Endometrial microvascular endothelial cells (primary cell): Measurements from ENCODE around the gene NFKBIA. TPM values are rescaled to one million over a fixed set of nuclear protein-coding genes. Genes with fewer than 3 reads are reported as not detected.
"Not testable (repeated sequence)": the region's sequence is repeated elsewhere in the genome, so short reads cannot be mapped to it uniquely, and the experiment has no call there.

Experiments
- in situ Hi-C: cut with HindIII; loops from 2 replicates; pipeline ENCODE4 v1.10.0; 2017; ENCODE audit warnings: low sequenced_read_pairs, low pct_unique_long_range_greater_than_20kb; ENCODE audit errors: inconsistent ontology term
- total RNA-seq: library from RNA; depleted of rRNA; stranded (reverse); fragments of >200 nt; gene quantifications from one replicate; pipeline ENCODE4 v1.2.3, GENCODE V29; 2015; ENCODE audit errors: inconsistent ontology term

Gene NFKBIA
- total RNA-seq, 1 donor from 2014 or later: 103 TPM

DNA sequence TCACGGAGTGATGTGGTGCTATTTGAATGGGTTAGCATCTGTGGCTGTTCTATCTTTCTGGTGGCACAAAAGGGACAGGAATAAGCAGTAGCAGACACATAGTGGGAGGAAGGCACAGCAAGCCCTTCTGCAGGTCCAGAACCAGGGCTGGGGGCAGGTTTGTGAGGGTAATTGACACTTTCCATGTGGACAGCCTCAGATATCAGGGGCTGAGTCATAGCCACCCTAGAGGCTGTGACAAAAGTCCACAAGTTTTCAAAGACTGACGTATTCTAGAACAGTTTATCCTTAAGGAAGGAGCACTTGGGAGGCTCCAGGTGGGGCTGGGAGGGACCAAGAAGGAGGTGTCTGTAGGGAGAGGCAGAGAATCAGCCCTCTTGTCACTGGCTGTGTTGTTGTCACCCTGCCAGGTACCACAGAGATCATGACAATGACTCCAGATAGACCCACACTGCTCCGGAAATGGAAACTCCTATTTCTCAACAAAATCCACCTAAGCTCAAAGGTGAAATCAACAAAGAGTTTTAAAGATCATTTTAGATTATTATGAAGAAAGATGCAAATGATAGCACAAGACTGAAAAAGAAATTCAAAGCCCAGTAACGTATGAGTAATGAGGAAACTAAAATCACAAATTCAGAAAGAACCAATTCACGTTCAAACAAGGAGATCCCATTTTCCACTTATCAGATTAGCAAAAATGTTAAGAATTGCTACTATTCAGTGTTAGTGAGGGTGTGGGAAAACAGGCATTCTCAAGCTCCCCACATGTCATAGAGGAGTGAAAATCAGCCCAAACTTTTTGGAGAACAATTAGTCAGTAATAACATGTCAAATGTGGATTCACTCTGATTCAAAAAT, 48.3 kb downstream of the NFKBIA start:
- in situ Hi-C loops: no loop called here

DNA sequence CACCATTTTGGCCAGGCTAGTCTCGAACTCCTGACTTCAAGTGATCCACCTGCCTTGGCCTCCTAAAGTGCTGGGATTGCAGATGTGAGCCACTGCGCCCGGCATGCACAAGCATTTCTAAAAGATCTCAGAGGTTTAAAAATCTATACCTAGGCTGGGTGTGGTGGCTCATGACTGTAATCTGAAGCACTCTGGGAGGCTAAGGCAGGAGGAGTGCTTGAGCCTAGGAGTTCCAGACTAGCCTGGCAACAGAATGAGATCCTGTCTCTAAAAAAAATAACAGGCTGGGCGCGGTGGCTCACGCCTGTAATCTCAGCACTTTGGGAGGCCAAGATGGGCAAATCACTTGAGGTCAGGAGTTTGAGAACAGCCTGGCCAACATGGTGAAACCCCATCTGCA, 49.3 kb downstream of the NFKBIA start:
- in situ Hi-C loops: not testable (repeated sequence)

DNA sequence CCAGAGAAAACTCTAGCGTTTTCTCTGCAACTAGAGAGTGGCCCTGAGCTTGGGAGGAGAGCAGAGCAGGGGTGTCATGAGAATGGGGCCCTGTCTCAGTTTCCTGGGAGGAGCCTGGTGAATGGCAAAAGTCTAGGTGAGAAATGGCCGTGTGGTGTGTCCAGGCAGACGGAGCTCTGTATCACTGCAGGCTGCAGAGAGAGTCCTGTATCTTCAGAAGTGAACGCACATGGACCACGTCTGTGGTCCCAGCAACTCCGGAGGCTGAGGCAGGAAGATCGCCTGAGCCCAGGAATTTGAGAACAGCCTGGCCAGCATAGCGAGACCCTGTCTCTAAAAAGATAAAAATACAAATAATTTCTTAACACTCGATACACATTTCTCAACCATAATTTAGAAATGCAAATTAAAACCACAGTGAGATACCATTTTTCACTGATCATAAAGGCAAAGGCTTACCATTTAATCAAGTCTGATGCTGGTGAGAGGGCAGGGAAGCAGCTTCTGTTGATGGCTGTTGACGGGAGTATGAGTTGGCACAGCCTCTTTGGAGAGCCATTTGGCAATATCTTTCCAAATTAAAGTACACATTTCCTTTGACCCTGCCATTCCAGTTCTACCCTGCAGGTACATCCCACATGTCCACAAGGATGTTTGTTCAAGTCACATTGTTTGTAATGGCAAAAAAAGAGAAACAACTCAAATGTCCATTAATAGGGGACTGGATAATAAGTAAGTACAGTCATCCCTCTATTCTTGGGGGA, 51.0 kb downstream of the NFKBIA start:
- in situ Hi-C loops: no loop called here

DNA sequence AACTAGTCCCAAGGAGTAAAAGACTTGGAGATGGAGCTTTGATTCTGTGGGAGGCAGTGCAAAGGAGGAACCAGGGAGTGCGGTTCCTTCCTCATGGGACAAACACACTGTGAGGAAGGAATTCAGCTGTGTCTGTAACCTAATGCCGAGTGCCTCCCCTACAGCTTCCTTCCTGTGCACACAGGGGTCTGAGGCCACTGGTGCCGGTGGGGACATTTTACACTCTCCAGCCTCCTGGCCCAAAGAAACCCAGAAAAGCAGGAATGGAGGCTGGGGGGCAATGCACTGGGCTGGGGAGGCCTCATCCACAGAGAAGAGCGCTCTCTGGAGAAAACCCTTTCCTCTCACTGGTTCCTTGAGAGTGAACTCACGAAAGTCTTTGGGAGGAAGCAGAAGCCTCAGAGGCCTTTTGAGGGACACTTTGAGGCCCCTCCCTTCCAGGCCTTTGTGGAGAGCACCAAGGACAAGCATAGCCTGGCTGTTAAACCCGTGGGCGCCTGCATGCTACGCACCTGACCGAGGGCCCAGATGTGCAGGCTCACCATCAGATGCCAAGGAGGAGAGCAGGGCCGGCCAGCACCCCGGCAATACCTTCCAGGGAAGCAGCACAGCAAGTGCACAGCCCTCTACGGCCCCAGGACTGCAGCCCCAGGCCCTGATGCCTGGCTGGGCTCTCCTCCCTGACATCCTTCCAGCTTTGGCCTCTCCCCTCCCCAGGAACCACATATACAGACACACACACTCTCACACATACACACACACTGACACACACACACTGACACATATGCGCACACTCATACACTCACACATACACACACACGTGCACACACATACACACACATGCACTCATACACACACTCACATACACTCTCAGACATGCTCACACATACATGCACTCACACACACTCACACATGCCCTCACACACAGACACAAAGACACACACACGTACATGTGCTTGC, 52.0 kb downstream of the NFKBIA start:
- in situ Hi-C loops: no loop called here

DNA sequence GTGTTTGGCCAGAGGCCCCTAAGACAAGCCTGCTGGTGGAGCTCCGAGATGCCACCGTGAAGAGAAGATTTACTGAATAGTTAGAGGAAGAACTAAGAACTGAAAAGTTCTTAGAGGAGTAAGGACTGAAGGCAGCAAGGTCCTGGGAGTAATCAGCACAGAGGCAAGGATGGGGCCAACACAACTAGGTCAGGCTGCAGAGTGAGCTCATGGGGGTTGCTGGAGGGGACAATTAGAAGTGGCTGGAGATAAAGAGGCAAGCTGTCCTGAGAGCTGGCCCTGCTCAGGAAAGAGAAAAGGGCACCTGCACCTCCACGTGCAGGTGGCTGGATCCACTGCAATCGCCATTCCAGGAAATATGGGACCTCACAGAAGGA, 52.7 kb downstream of the NFKBIA start:
- in situ Hi-C loops: no loop called here

Other genes starting within 250 kb of the NFKBIA start
- 361 TPM for gene PSMA6, start 112.4 kb downstream of the NFKBIA start, total RNA-seq
- gene INSM2, start 129.4 kb upstream of the NFKBIA start, total RNA-seq: not detected